H1 (cell line): Measurements from ENCODE around the gene TPRG1L. TPM values are rescaled to one million over a fixed set of nuclear protein-coding genes. Genes with fewer than 3 reads are reported as not detected.

ENCODE experiments used
- CTCF ChIA-PET: fragments of 300-600 bp; sonication (Branson Sonifier 250); formaldehyde crosslinking; loops from one replicate; lab custom pipeline; 2021; ENCODE audit not compliant: partially characterized antibody; lab: Charles Lee
- POLR2A ChIA-PET: fragments of 300-600 bp; sonication (Branson Sonifier 250); formaldehyde crosslinking; loops from one replicate; lab custom pipeline; 2021; ENCODE audit warnings: inconsistent platforms; ENCODE audit not compliant: partially characterized antibody; lab: Charles Lee
- DNase-seq, 2 experiments: peaks; one replicate each; pipeline versions ENCODE4 v3.0.0 to v3.0.0-alpha.2; 2010 to 2022; ENCODE audit warnings: low spot score in 2 of 2, low read depth in 1 of 2, mixed read lengths in 1 of 2
- FAIRE-seq: peaks from 2 replicates; lab custom pipeline; 2011; peaks lifted over from hg19 to GRCh38; lab: Jason Lieb, UNC
- H2AFZ ChIP-seq: 2 replicates; pipeline ENCODE4 v1.8.1; 2012; ENCODE audit warnings: low read length, inconsistent platforms
- H2AK5ac ChIP-seq: 2 replicates; pipeline ENCODE4 v1.6.1; 2013; ENCODE audit warnings: low read depth, low read length
- H2BK120ac ChIP-seq: replicated peaks from 2 replicates; pipeline ENCODE3; 2013; ENCODE audit warnings: low read depth, low read length, inconsistent platforms
- H2BK12ac ChIP-seq: 2 replicates; pipeline ENCODE4 v1.6.1; 2013; ENCODE audit warnings: low read depth, low read length
- H2BK15ac ChIP-seq: 2 replicates; pipeline ENCODE4 v1.6.1; 2013; ENCODE audit warnings: low read length
- H2BK20ac ChIP-seq: 2 replicates; pipeline ENCODE4 v1.6.1; 2013; ENCODE audit warnings: low read length
- H2BK5ac ChIP-seq: 2 replicates; pipeline ENCODE4 v1.6.1; 2013; ENCODE audit warnings: low read depth, low read length
- H3K14ac ChIP-seq: 2 replicates; pipeline ENCODE4 v1.6.1; 2013; ENCODE audit warnings: inconsistent platforms; ENCODE audit not compliant: insufficient read length
- H3K18ac ChIP-seq: 2 replicates; pipeline ENCODE4 v1.6.1; 2013; ENCODE audit warnings: low read length; ENCODE audit errors: extremely low read depth
- H3K23ac ChIP-seq: 2 replicates; pipeline ENCODE4 v1.6.1; 2013; ENCODE audit warnings: inconsistent platforms; ENCODE audit not compliant: insufficient read length
- H3K23me2 ChIP-seq: 2 replicates; pipeline ENCODE4 v1.6.1; 2013; ENCODE audit warnings: low read depth, low read length
- H3K27ac ChIP-seq: 2 replicates; pipeline ENCODE4 v1.6.1; 2011; ENCODE audit warnings: low read depth, low read length, inconsistent platforms
- H3K27me3 ChIP-seq, 4 experiments: replicated peaks in 1 of 4; 1 replicate in 1 of 4; 2 replicates in 3 of 4; pipeline versions ENCODE4 v1.6.1 to v1.8.1; 2011 to 2013; ENCODE audit warnings: low read length in 3 of 4, mild to moderate bottlenecking in 3 of 4, inconsistent platforms in 2 of 4, mixed read lengths in 2 of 4, moderate library complexity in 1 of 4; ENCODE audit not compliant: control insufficient read depth in 3 of 4, insufficient read depth in 3 of 4; ENCODE audit errors: extremely low read depth in 1 of 4
- H3K36me3 ChIP-seq, 4 experiments: 2 replicates each; pipeline versions ENCODE4 v1.6.1 to v1.8.1; 2011 to 2013; ENCODE audit warnings: mild to moderate bottlenecking in 4 of 4, low read length in 3 of 4, moderate library complexity in 2 of 4, control low read depth in 1 of 4, inconsistent platforms in 1 of 4; ENCODE audit not compliant: insufficient read depth in 4 of 4, control insufficient read depth in 2 of 4
- H3K4ac ChIP-seq: replicated peaks from 2 replicates; pipeline ENCODE3; 2013; ENCODE audit warnings: low read length, low read depth, mixed read lengths, inconsistent platforms; ENCODE audit not compliant: insufficient read length
- H3K4me1 ChIP-seq, 4 experiments: replicated peaks in 1 of 4; 1 replicate in 1 of 4; 2 replicates in 3 of 4; pipeline versions ENCODE4 v1.6.1 to v1.8.1; 2011 to 2013; ENCODE audit warnings: low read length in 3 of 4, inconsistent platforms in 2 of 4, mixed read lengths in 1 of 4; ENCODE audit not compliant: insufficient read depth in 4 of 4, control insufficient read depth in 3 of 4
- H3K4me2 ChIP-seq, 2 experiments: 2 replicates each; pipeline versions ENCODE4 v1.6.1 to v1.8.1; 2011 to 2013; ENCODE audit warnings: low read depth in 2 of 2, low read length in 2 of 2, control low read depth in 1 of 2, inconsistent platforms in 1 of 2, mild to moderate bottlenecking in 1 of 2; ENCODE audit not compliant: insufficient read depth in 1 of 2
- H3K4me3 ChIP-seq, 4 experiments: fragments of 200-600, 300-600 bp in 1 of 4; sonication (generic), shearing (Covaris generic), sonication (Bioruptor Twin) in 1 of 4; 2 replicates each; pipeline versions ENCODE4 v1.5.1 to v1.8.1; 2011 to 2016; ENCODE audit warnings: low read length in 4 of 4, low read depth in 3 of 4, control low read depth in 2 of 4, inconsistent platforms in 2 of 4, mild to moderate bottlenecking in 2 of 4, mixed read lengths in 1 of 4, moderate library complexity in 1 of 4; ENCODE audit not compliant: insufficient read depth in 2 of 4; ENCODE audit errors: extremely low read depth in 1 of 4
- H3K56ac ChIP-seq: replicated peaks from 2 replicates; pipeline ENCODE3; 2013; ENCODE audit warnings: low read depth, mild to moderate bottlenecking, mixed read lengths, low read length, inconsistent platforms; ENCODE audit not compliant: insufficient read length
- H3K79me1 ChIP-seq: 2 replicates; pipeline ENCODE4 v1.6.1; 2013; ENCODE audit warnings: low read depth, low read length, control low read depth
- H3K79me2 ChIP-seq, 2 experiments: 2 replicates each; pipeline versions ENCODE4 v1.6.1 to v1.8.1; 2012 to 2013; ENCODE audit warnings: low read length in 2 of 2, mild to moderate bottlenecking in 2 of 2, inconsistent platforms in 1 of 2; ENCODE audit not compliant: insufficient read depth in 2 of 2, control insufficient read depth in 1 of 2
- H3K9ac ChIP-seq, 4 experiments: replicated peaks in 1 of 4; 1 replicate in 1 of 4; 2 replicates in 3 of 4; pipeline versions ENCODE4 v1.6.1 to v1.8.1; 2011 to 2013; ENCODE audit warnings: low read depth in 3 of 4, low read length in 3 of 4, control low read depth in 2 of 4, mild to moderate bottlenecking in 2 of 4, moderate library complexity in 2 of 4, inconsistent platforms in 1 of 4; ENCODE audit errors: extremely low read depth in 1 of 4
- H3K9me3 ChIP-seq, 2 experiments: 2 replicates each; pipeline versions ENCODE4 v1.6.1 to v1.8.1; 2012 to 2013; ENCODE audit warnings: mild to moderate bottlenecking in 2 of 2, moderate library complexity in 2 of 2, control low read depth in 1 of 2, inconsistent platforms in 1 of 2, low read depth in 1 of 2, low read length in 1 of 2, mixed read lengths in 1 of 2; ENCODE audit not compliant: insufficient read depth in 2 of 2
- H4K20me1 ChIP-seq, 2 experiments: replicated peaks in 1 of 2; 2 replicates each; pipeline versions ENCODE3 to v1.8.1; 2011 to 2013; ENCODE audit warnings: inconsistent platforms in 2 of 2, low read length in 2 of 2, mild to moderate bottlenecking in 1 of 2; ENCODE audit not compliant: insufficient read depth in 2 of 2, control insufficient read depth in 1 of 2
- H4K5ac ChIP-seq: 2 replicates; pipeline ENCODE4 v1.6.1; 2013; ENCODE audit warnings: low read length, low read depth, mixed read lengths, inconsistent platforms; ENCODE audit not compliant: insufficient read length
- H4K8ac ChIP-seq: 2 replicates; pipeline ENCODE4 v1.8.0; 2013; ENCODE audit warnings: mild to moderate bottlenecking, moderate library complexity, low read length, inconsistent platforms; ENCODE audit not compliant: insufficient read depth; ENCODE audit errors: extremely low read depth
- H4K91ac ChIP-seq: replicated peaks from 2 replicates; pipeline ENCODE3; 2013; ENCODE audit warnings: low read length, mixed read lengths, inconsistent platforms; ENCODE audit not compliant: insufficient read length
- ASH2L ChIP-seq: fragments of 200-600, 300-600 bp; sonication (generic); IDR thresholded peaks from one replicate; pipeline ENCODE4 v1.7.1; 2017; ENCODE audit warnings: low read length
- CHD2 ChIP-seq: IDR thresholded peaks from 2 replicates; pipeline ENCODE4 v1.6.1; 2012; ENCODE audit warnings: low read length, improper control_type of control experiment
- FOSL1 ChIP-seq: IDR thresholded peaks from 2 replicates; pipeline ENCODE4 v1.6.1; 2011; ENCODE audit warnings: mild to moderate bottlenecking, low read depth, low read length, moderate library complexity; ENCODE audit not compliant: insufficient read depth
- GABPA ChIP-seq: IDR thresholded peaks from 2 replicates; pipeline ENCODE4 v1.6.1; 2011; ENCODE audit warnings: mild to moderate bottlenecking, low read length, moderate library complexity, borderline replicate concordance; ENCODE audit not compliant: insufficient read depth
- HDAC2 ChIP-seq, 2 experiments: fragments of 300-600 bp in 1 of 2; sonication (generic) in 1 of 2; IDR thresholded peaks; 2 replicates each; pipeline ENCODE4 v1.6.1; 2011 to 2012; ENCODE audit warnings: low read depth in 2 of 2, low read length in 2 of 2, mild to moderate bottlenecking in 2 of 2, moderate library complexity in 2 of 2, borderline replicate concordance in 1 of 2, inconsistent platforms in 1 of 2
- HDAC6 ChIP-seq: IDR thresholded peaks from one replicate; pipeline ENCODE4 v1.7.1; 2012; ENCODE audit warnings: low read depth, mild to moderate bottlenecking, inconsistent platforms, low read length, moderate library complexity
- RAD21 ChIP-seq, 2 experiments: IDR thresholded peaks in 1 of 2; conservative IDR thresholded peaks in 1 of 2; 2 replicates each; pipeline ENCODE4 v1.6.1; 2011; ENCODE audit warnings: low read depth in 2 of 2, low read length in 2 of 2, improper control_type of control experiment in 1 of 2, inconsistent platforms in 1 of 2, mild to moderate bottlenecking in 1 of 2, moderate library complexity in 1 of 2
- SP4 ChIP-seq: IDR thresholded peaks from 2 replicates; pipeline ENCODE4 v1.6.1; 2012; ENCODE audit warnings: low read length, inconsistent platforms
- YY1 ChIP-seq: IDR thresholded peaks from 2 replicates; pipeline ENCODE4 v1.6.1; 2011; ENCODE audit warnings: low read depth, mild to moderate bottlenecking, low read length
- ZNF274 ChIP-seq: IDR thresholded peaks from 2 replicates; pipeline ENCODE4 v1.7.0; 2012; ENCODE audit warnings: low read length, borderline replicate concordance; ENCODE audit errors: extremely low read depth
- WGBS, 2 experiments: shearing (Covaris generic) in 1 of 2; methylation state at CpG; one replicate each; pipeline versions ENCODE4 v1.1.6 to v1.1.7; 2013 to 2015; ENCODE audit warnings: low lambda C conversion rate in 2 of 2, mixed read lengths in 2 of 2, inconsistent platforms in 1 of 2, low coverage in 1 of 2, missing lambda C conversion rate in 1 of 2; ENCODE audit not compliant: insufficient replicate concordance in 2 of 2, insufficient coverage in 1 of 2, insufficient read length in 1 of 2; ENCODE audit errors: extremely low coverage in 1 of 2, missing lambda C conversion rate in 1 of 2; 5-methylcytosine and 5-hydroxymethylcytosine counted together
- polyA plus RNA-seq, 7 experiments: library from polyadenylated mRNA; depleted of rRNA in 3 of 7; stranded (reverse) in 5 of 7; unstranded in 2 of 7; fragments of >200 nt in 5 of 7; fragments of 200-250 nt in 2 of 7; gene quantifications; 1 replicate in 5 of 7; 2 replicates in 1 of 7; 4 replicates in 1 of 7; pipeline versions ENCODE4 v1.2.1 to v1.2.3, GENCODE V29; 2011 to 2013; ENCODE audit warnings: missing spikeins in 2 of 7, mixed read lengths in 2 of 7
- total RNA-seq: library from RNA; stranded (reverse); fragmentation: NEBNext Ultra II Directional; extraction: Animal tissue kit (Norgen Biotek cat#: 25700); gene quantifications from 2 replicates; pipeline ENCODE4 v1.2.1, GENCODE V29; 2021

The TPRG1L gene
- total and polyA plus RNA-seq, 2 of the 8 experiments (the other 6 are each of a cell fraction or from before 2014, with no cell fraction given), result 21.7 to 22.3 TPM

DNA sequence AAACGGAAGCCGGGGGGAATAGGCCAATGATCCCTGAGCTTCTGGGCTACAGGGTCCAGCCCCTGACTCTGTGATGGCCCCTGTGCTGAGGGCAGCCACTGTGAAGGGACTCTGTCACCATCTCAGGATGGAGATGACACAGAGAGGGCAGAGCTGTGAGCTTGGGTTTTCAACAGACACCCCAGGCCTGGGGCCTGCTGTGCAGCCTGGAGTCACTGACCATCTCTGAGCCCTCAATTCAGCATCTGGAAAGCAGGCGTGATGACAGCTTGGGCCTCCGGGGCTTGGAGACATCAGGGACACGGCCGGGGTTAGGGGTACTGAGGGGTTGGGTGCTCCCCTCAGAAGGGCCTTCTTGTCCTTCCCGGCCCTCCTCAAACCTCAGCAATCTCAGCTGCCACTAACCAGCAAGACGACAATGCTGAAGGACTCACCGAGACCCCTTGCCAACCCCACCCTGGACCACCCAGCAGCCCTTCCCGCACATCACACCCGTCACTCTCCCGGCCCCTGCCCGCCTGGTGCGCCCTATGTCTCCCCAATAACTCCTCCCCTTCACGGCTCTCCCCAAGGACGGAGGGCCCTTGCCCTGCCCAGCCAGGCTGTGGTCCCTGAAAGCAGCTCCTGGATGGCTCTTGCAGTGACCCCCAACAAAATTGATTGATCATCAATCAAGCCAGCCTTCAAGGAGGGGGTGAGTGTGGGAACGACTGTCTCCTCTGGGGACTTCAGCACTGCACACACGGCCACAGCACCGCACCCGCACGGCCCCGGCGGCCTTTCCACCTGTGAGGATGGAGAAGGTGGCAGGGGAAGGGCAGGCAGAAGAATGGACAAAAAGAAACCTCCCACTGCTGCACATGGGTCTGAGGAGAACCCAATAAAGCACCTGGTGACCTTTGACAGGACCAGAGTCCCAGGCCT, 17.8 kb upstream of the TPRG1L start:
- no peak overlapping the region for H2BK120ac ChIP-seq
- no peak overlapping the region for H3K23ac ChIP-seq
- H2AK5ac ChIP-seq, result no peak overlapping the region
- H3K4me3 ChIP-seq, result no peak overlapping the region
- no peak overlapping the region for H3K9ac ChIP-seq
- H2BK12ac ChIP-seq, result no peak overlapping the region
- no peak overlapping the region for H3K4ac ChIP-seq
- FAIRE-seq (no peak), DNase-seq (no peak)
- H3K4me2 ChIP-seq, result no peak overlapping the region
- H2BK20ac ChIP-seq, result no peak overlapping the region
- H3K79me2 ChIP-seq, result peaks cover 0 to 14% of the 10 kb centered on the region in 2 experiments; a peak in 3 of 4 replicates
- H3K36me3 ChIP-seq, result no peaks in the 10 kb centered on the region; a peak in 1 of 8 replicates
- no peaks in the 10 kb centered on the region; a peak in 1 of 4 replicates for H3K9me3 ChIP-seq
- H3K14ac ChIP-seq, result no peak overlapping the region
- H2BK15ac ChIP-seq, result no peak overlapping the region
- CTCF ChIA-PET, result interaction anchor here (0.8 to 6.4 kb wide), 12 partner anchors 8 to 154 kb away, joined by 3 to 84 read pairs (median 5); no protein-coding TSS in a partner anchor
- no peak overlapping the region for H4K5ac ChIP-seq
- peak overlapping the region; percentile 45; the same call in 1 of the 2 replicates for H4K8ac ChIP-seq
- POLR2A ChIA-PET, result interaction anchor here (1.9 kb wide), 1 partner anchor 9 kb away, joined by 8 read pairs; no protein-coding TSS in a partner anchor
- H3K27ac ChIP-seq, result no peak overlapping the region
- H3K56ac ChIP-seq, result no peak overlapping the region
- no peak overlapping the region for H2BK5ac ChIP-seq
- no peak overlapping the region for H3K18ac ChIP-seq
- H2AFZ ChIP-seq, result no peak overlapping the region
- H3K79me1 ChIP-seq, result peaks cover 2% of the 10 kb centered on the region
- peaks cover 0 to 10% of the 10 kb centered on the region in 2 experiments for H4K20me1 ChIP-seq
- peaks cover 19% of the 10 kb centered on the region; the same call in 1 of the 2 replicates for H3K23me2 ChIP-seq
- H3K27me3 ChIP-seq, result peaks cover 2 to 4% (median 3%) of the 10 kb centered on the region in 4 experiments; a peak in 5 of 7 replicates
- H4K91ac ChIP-seq, result no peak overlapping the region
- 85% methylated on average over 23 of the region's 23 CpGs; no CpG with 5 or more reads in 1 of the 2 experiments for WGBS, 2 experiments
- no peak for TF ChIP-seq SP4
- no peak for TF ChIP-seq FOSL1
- TF ChIP-seq RAD21 (IDR thresholded peaks at IDR 0.05 in 1 of 2, conservative IDR thresholded peaks at IDR 0.05 in 1 of 2; ENCODE audit: low read depth in 2 of 2, low read length in 2 of 2), result no peak
- no peak for TF ChIP-seq ZNF274
- no peak for TF ChIP-seq HDAC2 (IDR thresholded peaks at IDR 0.05; ENCODE audit: borderline replicate concordance in 1 of 2, low read depth in 2 of 2, low read length in 2 of 2)
- no peak for TF ChIP-seq GABPA
- no peak for TF ChIP-seq ASH2L
- no peak for TF ChIP-seq HDAC6
- no peak for TF ChIP-seq CHD2
- no peak for TF ChIP-seq YY1
- TF ChIP-seq, all 59 proteins: peak for 0
- H3K4me1 ChIP-seq, result peaks cover 0 to 19% (median 11%) of the 10 kb centered on the region in 4 experiments; a peak in 6 of 7 replicates
